CD1c-positive myeloid dendritic cell (primary cell): ENCODE results near the gene LSS.
"Not testable (repeated sequence)": the region's sequence is repeated elsewhere in the genome, so short reads cannot be mapped to it uniquely, and the experiment has no call there.

ENCODE experiments used
- DNase-seq: peaks from one replicate; pipeline ENCODE4 v3.0.0-alpha.2; 2016; ENCODE audit errors: extremely low spot score

LSS gene

DNA sequence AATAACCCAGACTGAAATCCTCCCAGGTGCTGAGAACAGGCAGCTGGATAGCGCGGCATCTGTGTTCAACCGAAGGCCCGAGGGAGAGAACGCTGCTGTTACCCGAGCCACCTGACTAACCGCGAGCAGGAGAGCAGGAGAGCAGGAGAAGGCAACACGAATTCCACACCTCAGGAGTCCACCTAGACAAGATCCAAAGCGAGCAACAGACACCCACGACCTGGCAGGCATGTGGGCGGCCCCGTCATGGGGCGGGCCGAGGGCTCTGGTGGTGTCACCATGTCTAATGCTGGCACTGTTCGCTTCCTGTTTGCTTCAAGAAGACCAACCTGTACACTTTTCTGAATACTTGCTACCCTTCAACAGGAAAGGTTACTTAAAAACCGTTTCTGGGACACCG, 23.4 kb downstream of the LSS start:
- DNase-seq, result no peak

DNA sequence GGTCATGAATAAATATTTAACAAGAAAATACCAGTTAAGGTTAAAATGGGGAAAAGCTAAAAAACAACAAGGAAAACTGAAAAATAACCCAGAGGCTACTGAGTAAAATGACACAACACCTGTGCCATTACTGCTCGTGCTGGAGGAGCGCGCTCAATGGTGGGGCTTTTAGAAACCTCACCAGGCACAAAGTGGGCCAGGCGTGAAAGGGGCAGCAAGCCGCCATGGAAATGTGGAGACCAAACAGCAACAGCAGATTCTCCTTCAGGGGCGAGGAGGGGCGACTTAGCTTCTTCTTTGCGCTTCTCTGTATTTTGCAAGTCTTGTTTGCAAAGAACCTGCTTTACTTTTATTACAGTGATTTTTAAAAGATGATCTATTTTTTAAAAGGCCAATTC, 25.4 kb downstream of the LSS start:
- no peak for DNase-seq

DNA sequence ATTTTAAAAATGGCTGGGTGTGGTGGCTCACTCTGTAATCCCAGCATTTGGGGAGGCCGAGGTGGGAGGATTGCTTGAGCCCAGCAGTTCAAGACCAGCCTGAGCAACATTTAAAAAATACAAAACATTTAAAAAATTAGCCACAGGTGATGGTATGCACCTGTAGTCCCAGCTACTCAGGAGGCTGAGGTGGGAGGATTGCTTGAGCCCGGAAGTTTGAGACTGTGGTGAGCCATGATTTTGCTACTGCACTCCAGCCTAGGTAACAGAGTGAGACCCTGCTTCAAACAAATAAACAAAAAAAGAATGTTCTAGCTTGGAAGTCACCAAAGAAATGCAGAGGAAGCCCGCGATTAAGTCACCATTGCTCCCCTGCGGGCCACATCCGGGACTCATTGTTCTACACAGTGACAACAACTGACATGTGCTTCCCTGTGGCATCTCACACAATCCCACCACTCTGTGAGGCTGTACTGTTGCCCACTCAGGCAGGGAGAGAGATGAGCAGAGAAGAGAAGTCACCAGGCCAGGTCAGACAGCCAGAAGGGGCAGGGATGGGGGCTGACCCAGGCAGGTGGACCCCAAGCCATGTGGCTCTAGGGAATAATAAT, 25.9 kb downstream of the LSS start:
- no peak for DNase-seq

DNA sequence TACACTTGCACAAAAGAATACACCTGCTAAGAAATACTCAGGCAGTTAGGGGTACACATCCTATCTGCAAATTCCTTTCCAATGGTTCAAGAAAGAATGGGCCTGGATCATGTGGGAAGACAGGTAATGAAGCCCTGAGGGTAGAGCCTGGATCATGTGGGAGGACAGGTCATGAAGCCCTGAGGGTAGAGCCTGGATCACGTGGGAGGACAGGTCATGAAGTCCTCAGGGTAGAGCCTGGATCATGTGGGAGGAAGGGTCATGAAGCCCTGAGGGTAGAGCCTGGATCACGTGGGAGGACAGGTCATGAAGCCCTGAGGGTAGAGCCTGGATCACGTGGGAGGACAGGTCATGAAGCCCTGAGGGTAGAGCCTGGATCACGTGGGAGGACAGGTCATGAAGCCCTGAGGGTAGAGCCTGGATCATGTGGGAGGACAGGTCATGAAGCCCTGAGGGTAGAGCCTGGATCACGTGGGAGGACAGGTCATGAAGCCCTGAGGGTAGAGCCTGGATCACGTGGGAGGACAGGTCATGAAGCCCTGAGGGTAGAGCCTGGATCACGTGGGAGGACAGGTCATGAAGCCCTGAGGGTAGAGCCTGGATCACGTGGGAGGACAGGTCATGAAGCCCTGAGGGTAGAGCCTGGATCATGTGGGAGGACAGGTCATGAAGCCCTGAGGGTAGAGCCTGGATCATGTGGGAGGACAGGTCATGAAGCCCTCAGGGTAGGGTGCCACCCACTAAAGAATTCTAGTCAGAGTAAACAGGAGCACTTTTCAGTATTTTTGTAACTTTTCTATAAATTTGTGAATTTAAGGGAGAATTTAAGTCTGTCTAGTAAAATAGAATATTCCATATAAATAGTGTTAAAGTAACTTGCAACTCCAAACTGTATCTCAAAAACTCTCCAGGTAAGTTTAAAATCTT, 27.4 kb downstream of the LSS start:
- not testable (repeated sequence) for DNase-seq

DNA sequence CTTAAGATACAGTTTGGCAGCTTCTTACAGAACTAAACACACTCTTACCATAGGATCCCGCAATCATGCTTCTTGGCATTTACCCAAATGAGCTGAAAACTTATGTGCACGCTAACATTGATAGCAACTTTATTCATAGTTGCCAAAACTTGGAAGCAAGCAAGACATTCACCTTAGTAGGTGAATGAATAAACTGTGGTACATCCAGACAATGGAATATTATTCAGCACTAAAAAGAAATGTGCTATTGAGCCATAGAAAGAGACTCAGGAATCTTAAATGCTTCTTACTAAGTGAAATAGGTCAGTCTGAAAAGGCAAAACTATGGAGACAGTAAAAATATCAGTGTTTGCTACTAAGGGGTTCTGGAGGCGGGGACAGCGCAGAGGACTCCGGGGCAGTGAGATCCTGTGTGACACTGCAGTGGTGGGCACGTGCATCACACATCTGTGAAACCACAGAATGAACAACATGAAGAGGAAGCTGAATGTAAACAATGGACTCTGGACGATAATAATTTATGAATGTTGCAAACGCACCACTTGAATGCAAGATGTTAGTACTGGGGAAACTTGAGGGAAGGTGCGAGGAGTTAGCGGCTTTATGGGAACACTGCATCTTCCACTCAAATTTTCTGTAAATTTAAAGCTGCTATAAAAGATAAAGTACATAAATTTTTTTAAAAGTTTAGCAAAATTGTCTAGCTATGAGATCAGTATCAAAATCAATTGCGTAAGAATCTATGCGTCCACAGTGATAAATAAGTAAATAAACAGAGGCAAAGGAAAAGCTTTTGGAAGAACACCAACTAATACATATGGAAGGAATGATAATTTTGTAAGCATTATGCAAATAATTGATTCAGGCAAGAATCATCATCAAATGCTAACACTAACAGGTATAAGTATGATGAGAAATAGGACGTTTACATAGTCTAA, 28.9 kb downstream of the LSS start:
- no peak for DNase-seq

DNA sequence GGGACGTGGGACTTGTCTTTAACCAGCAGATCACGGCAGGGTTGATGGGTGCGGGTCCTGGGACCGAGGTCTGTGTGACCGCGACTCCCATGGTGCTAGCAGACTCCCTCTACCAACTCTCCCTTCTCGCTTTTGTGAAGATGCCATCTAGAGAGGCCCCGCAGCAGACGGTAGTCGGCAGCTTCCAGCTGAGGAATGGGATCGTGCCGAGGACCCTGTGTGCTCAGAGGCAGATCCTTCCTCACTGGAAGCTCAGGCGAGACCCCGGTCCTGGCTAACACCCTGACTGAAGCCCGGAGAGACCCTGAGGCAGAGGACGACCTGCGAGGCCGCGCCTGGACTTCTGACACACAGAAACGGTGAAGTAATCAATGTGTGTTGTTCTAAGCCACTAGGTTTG, 31.8 kb downstream of the LSS start:
- no peak for DNase-seq

DNA sequence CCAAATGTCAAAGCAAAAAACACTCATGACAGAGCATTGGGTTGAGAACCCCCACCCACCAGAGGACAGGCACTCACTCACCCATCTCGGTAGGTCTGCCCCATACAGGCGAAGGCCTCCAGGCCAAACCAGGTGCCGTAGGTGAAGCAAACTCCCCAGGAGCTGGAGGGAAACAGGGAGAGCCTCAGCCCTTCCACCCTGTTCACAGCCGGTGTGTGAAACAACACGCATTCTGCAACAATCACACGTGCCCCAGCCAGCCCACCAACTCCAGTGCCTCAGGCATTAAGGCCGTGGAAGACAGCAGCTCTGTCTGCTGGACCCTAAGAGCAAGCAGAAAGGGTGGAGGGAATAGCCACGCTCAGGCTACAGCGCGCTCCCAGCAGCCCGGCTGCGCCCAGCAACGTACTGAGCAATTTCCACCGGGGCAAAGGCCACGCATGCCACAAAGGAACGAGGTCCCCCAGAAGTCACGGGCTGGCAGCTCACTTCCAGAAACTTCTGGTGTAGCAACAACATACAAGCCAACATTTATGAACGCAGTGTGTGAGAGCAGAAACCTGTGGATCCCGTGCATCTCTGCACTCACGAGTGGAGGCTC, 32.9 kb downstream of the LSS start:
- DNase-seq, result no peak

DNA sequence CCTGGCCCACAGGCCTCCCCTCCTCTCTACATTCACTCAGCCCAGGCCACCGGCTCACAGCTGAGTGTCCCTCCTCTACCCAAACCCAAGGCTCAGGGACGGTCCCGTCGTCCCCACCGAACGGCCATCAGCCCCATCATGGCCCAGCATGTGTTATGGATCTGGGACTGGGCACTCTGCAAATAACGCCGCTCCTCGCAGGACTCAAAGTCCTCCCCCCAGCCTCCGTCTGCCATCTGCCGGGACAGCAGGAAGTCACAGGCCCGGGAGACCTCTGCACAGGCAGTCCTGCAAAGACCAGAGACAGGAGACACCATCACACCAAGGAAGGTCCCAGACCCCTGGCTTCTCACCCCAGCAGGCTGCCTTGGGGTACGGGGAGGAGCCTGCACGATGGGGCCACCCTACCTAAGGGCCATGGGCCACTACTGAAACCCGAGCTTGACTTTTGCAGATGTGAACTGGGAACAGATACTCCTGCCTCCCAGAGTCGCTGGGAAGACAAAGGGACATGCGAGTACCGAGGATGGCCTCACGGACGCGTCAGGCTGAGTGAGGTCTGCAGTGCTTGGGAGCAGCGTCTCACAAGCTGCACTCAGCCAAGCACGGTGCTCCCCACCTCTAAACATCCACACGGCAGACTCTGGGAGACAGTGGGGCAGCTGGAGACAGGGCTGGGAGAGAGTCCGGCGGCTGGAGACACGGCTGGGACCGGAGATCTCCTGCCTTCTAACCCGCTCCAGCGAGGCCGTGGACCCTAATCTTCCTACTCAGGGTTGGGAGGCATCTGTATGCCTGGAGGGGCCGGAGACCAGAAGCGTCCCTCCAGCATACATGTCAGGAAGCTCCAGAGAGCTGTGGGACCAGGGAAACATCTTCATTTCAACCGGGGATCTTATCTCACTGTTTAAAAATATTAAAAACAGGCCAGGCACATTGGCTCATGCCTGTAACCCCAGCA, 33.9 kb downstream of the LSS start:
- DNase-seq, result no peak

DNA sequence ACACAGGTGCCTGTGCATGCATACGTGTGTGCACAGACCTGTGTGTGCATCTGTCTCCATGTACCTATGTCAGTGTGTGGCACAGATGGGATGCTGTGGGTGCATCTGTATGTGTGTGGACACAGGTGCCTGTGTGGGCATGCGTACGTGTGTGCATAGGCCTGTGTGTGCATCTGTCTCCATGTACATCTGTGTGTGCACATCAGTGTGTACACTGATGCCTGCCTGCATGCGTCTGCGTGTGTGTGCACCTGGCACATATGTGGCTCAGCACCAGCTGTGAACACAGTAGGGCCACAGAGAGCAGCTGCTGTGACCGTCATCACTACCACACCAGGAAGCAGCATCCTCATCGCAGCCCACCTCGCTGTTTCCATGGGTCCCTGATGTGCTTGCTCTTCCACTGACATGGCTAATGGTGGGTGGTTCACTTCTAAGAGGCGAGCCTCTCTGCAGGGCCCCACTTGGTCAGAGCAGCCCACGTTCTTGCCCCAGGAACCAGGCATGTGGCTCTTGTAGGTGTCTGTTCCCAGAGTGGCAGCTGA, 34.7 kb downstream of the LSS start:
- DNase-seq, result no peak

DNA sequence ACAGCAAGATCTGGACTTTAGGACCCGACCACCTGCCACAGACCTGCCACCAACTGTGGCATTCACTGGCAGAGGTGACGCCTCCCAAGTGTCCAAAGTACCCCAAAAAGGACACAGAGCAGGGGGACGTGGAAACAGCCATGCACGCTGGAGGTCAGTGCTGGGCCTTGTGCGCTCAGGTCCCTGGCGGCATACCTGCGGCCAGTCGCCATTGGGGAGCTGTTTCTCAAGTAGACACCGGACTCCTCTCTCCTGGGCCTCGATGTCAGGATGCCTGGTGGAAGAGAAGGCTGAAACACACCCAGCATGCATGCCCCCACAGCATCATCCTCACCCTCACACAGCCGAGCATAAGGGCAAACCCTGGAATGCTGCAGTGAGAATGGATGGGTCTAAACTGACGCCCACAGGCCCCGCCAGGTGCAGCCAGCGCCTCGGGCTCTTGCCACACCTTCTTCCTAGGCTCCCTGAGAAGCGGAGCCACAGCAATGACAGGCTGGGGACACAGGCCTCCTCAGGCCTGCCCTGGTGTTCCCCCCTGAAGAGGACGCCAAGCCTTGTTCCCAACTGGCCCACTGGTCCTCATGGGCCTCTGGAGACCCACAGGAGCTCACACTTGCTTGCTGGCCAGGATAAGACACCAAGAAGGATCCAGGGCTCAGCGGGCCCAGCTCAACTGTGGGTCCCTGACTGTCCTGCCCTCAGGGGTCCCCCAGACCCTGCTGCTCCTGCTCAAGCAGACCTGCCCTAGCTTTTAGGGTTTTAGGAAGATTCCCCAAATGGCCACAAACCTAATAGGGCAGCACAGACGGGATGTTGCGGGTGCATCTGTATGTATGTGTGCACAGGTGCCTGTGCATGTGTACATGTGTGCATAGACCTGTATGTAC, 36.6 kb downstream of the LSS start:
- no peak for DNase-seq

DNA sequence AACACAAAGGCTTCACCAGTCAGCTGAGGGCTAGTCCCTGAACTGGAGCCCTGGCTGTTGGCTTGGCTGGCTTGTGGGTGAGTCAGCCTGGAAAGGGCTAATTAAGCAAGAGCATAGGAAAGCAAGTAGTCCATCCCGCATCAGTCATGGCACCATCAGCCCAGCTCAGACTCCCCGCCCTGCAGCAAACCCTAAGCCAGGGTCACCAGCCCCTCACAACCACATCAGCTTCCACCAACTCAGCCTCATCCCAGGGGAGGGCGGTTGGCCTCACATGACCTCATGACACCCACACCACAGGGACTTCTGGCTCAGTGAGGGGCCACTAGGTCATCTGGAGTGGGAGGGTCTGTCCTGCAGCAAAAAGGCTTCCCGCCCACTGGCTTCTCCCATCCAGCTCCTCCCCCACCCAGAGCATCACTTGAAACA, 37.3 kb downstream of the LSS start:
- no peak for DNase-seq

DNA sequence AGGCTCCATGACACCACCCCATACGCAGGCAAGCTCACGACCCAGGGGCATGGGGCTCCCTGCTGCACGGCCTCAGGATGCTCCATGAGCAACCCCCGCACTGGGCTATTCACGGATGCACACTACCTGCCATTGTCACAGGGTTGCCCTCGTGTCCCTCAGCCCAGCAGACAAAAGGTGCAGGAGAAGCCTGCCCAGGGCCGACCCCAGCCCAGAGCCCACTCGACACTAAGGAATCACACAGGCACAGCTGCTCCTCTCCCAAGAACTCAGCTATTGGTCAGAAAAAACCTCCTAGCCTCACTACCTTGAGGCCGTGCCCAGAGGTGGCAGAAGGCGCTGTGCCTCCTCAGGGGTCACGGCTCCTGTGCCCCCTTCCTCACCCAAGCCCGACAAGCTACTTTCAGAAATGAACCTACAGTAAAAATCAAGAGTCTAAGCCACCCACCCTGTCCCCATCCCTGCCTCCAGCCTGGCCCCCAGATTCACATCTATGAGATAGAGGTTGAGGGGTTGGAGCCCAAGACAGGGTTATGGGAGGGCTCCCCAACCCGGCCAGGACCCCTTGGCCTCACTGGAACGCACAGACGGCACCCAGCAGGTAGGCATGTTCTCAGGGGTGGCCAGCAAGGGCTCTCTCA, 38.0 kb downstream of the LSS start:
- DNase-seq, result no peak

DNA sequence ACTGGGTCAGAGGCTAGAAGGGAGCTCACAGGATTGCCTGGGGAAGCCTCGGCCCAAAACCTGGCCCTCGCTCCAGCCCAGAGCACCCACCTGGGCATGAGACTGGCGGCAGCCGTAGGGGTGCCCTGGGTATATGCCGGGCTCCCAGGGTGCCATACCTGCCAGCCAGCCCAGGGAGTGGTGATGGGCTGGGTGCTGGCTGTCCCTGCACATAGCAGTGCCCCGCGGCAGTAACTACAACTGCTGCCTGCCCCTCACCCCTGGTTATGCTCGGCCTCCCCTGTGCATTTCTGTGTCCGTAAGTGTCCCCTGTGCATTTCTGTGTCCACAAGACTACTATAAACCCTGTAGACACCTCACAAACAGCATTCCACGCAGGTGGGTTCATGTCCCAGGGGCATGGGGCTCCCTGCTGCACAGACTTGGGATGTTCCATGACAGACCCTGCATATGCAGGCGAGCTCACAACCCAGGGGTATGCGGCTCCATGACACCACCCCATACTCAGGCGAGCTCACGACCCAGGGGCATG, 38.5 kb downstream of the LSS start:
- DNase-seq, result no peak

DNA sequence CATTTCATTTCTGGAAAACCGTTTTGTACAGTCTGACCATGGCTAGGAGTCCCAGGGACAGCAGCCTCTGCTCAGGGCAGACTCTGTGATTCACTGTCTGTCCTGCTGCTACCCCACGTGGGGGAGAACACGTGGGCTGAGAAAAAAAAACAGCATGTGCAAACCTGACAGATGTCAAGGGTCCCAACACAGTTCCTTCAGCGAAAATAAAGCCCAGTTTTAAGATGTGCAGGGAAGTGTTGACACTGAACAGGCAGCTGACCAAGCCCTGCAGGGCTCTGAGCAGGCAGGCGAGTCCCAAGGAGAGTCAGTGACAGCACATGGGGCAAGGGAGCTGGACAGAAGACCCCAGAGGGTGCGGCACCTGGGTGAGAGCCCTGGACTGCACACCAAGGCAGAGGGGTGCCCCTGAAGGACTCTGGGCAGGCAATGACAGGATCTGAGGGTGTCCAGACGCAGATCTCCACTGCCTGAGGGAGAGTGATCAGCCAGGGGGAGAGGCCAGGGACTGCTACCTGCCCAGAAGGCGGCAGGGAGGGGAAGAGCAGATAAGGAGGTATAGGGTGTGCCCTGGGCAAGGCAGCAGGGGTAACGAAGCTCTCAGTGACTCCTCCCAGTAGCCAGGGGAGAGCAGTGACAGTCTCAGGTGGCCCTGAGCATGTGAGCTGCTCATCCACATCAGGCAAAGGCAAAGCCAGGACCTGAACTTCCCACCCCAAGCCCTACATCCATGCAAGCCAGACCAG, 39.2 kb downstream of the LSS start:
- no peak for DNase-seq

DNA sequence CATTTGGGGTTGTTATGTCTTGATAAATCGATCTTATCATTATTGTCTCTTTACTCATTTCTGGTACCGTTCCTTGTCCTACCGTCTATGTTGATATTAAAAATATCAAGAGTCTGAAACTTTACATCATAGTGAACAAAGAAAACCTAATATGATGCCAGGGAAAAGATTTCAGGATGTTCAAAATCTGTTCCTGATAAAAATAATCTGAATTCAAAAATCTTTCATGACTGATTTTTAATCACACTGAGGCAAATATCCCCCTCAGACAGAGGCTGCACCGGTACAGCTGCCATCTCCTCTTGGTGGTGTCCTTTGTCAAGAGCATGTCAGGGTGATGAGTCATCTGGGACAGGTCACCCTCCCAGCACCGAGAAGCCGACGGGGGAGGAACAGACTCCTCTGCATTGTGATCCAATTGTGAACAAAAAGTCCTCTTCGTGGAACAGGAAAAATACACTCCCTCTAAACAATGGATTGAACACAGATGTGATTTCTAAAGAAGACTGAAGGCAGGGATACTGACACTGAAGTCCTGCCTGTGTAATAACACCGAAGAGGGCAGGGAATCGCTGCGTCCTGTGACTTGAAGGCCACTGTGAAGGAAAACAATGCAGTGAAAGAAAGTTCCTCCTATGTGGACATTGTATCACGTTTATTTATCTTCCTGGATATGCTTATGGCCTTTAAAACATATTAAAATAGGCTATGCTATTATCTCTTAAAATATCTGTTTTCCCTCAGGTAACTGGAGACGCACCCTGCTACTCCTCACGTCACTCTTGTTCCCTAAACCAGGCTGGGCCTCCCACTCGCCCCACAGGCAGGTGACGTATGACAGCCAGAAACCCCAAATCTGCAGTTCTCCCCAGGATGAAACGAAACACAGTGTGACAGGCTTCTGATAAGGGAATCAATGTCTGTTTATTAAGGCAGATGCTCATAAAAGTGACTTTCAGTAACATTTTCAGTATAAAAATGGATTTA, 40.1 kb downstream of the LSS start:
- peak; percentile 26 for DNase-seq

DNA sequence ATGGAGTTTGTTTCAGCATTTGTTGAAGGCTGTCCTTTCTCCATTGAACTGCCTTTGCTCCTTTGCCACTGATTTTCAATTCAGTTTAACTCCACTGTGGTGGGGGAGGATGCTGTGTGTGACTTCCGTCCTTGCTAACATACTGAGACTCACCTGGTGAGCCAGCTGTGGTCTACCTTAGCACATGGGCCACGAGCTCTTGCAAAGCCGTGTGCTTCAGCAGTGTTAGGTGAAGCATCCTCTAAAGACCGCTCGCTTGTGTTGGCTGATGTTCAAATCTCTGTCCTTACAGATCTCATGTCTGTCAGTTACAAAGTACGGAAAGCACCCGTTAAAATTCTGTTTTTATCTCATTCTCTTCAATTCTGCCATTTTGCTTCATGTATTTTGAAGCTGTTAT, 40.8 kb downstream of the LSS start:
- DNase-seq, result no peak

DNA sequence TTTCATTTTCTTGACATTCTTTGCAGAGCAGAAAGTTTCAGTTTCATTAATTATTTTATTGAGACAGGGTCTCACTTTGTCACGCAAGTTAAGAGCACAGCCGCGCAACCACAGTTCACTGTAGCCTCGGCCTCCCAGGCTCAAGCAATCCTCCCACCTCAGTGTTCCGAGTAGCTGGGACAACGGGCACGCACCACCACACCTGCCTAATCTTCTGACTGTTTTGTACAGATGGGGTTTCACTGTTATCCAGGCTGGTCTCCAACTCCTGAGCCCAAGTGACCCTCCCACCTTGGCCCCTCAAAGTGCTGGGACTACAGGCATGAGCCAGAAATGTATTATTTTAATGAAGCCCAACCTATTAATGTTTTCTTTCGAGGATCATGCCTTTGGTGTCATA, 41.3 kb downstream of the LSS start:
- DNase-seq, result no peak
